Measurements from ENCODE around the gene SLC6A9.

GRCh38 chr1:43994071-43994470 is 37.2 kb downstream of the SLC6A9 start:
- TF ChIP-seq CTCF (IDR thresholded peaks at IDR 0.05) (no peak), POLR2A (IDR thresholded peaks at IDR 0.05) (no peak)

Measured in adrenal gland (tissue), 5 donors.